ENCODE measurements around the gene MELTF. TPM values are rescaled to one million over a fixed set of nuclear protein-coding genes. Genes with fewer than 3 reads are reported as not detected.

Gene MELTF
- total RNA-seq, 2 experiments from 2014 or later, result 6.0 TPM

DNA sequence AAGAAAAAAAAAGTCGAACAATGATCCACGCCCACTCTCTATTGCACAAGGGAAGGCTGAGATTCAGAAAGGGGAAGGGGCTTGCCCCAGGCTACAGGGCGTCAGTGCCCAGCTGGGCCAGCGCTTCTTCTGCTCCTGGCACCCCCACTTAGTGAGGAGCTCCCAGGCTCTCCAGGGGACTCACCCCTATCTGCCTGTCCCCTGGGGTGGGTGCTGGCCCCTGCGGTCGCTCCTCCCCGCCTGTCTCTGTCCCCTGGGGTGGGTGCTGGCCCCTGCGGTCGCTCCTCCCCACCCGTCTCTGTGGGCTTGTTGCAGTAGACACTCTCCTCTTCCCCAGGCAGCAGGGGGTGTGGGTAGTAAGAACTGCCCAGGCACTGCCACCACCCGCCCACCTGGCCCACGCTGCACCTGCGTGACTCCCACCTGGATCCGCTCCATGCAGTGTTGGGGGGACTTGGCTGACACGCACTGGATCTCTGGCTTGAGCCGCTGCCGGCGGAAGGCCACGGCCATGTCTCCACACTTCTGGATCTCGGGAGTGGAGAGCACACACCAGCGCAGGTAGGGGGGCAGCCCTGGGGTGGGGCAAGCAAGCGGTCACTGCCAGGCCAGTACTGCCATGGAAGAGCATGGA is 14.6 kb downstream of the MELTF start:
- POLR2A ChIA-PET, result no interaction called here
- H3K4me3 Mint-ChIP-seq, result no peak overlapping the region
- no peaks in the 10 kb centered on the region for H3K27me3 Mint-ChIP-seq
- H3K9me3 Mint-ChIP-seq, result no peaks in the 10 kb centered on the region
- intact Hi-C loops (cut with micrococcal nuclease), result no loop called here
- no peak for DNase-seq
- no peak overlapping the region for H3K27ac Mint-ChIP-seq
- CTCF ChIA-PET, result no interaction called here
- H3K4me1 Mint-ChIP-seq (ENCODE audit: low read depth), result no peaks in the 10 kb centered on the region
- no peaks in the 10 kb centered on the region for H3K36me3 Mint-ChIP-seq

DNA sequence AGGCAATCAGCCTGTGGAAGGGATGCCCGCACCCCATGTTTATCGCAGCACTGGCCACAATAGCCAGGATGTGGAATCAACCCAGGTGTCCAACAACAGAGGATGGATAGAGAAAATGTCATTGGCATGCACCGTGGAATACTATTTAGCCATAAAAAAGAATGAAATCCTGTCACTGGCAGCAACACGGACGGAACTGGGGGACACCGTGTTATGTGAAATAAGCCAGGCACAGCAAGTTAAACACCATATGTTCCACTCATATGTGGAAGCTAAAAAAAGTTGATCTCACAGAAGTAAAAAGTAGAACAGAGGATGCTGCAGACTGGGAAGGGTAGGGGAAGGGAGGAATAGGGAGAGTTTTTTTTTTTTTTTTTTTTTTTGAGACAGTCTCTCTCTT is 15.6 kb downstream of the MELTF start:
- Mint-ChIP-seq H3K27me3 (no peaks in the 10 kb centered on the region), H3K36me3 (no peaks in the 10 kb centered on the region), H3K9me3 (no peaks in the 10 kb centered on the region), H3K27ac (no peak overlapping the region), H3K4me3 (no peak overlapping the region), H3K4me1 (ENCODE audit: low read depth) (no peaks in the 10 kb centered on the region)
- no peak for DNase-seq
- intact Hi-C loops (cut with micrococcal nuclease), result no loop called here
- ChIA-PET POLR2A (no interaction called here), CTCF (interaction anchor here (1.8 kb wide), 1 partner anchor 16 kb away, joined by 4 read pairs; the partner anchor contains the start of gene MELTF)

DNA sequence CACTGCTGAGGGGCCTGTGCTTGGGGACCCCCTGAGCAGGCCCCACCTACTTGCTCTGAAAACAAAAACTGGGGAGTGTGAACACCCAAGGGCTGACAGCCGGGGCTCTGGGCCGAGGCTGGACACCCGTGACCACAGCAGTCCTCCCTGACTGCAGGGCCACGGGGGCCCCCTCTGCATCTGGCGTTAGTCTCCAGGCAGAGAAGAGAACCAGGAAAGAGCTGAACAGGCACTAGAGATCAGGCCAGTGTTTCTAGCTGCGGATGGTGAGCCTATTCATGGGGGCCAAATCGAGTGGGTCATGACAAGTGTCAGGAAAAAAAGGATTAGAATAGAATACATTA is 17.1 kb downstream of the MELTF start:
- Mint-ChIP-seq H3K27ac (no peak overlapping the region), H3K4me1 (ENCODE audit: low read depth) (no peaks in the 10 kb centered on the region), H3K27me3 (no peaks in the 10 kb centered on the region), H3K4me3 (no peak overlapping the region), H3K36me3 (no peaks in the 10 kb centered on the region), H3K9me3 (no peaks in the 10 kb centered on the region)
- ChIA-PET CTCF (interaction anchor here (1.8 kb wide), 1 partner anchor 17 kb away, joined by 4 read pairs; the partner anchor contains the start of gene MELTF), POLR2A (no interaction called here)
- DNase-seq, result no peak
- intact Hi-C loops (cut with micrococcal nuclease), result no loop called here

DNA sequence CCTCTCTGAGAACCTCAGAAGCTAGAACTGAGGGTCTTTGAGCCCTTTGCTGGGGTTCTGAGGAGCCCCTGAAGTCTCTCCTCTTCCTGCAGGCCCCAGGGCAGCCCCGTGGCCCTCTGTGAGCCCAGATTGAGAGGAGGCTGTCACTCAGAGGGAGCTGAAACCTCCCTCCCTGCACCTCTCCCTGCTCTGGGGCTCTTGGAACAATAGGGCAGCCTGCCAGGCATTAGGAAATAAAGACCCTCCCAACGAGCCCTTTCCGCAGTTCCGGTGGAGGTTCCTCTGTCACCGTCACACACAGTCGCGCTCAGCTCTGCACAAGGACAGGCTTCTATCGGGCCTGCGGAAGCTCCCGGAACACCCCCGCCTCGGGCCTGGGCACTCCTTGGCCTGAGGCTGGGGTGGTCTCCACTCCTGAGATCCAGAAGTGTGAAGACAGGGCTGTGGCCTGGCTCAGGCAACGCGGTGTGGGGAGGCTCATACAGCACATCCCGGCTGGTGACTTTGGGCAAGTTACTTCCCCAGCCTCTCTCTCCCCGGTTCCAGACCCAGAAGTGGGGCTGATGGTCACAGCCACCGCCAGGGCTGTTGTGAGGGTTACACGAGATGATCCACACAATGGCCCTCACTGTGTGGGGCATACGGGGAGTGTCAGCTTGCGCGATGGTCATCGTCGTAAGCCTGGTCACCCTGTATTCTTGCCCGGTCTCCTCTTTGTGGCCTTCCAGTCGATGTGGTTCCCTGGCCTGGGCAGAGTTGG is 17.7 kb downstream of the MELTF start:
- Mint-ChIP-seq H3K4me3 (no peak overlapping the region), H3K27me3 (no peaks in the 10 kb centered on the region), H3K4me1 (ENCODE audit: low read depth) (no peaks in the 10 kb centered on the region), H3K9me3 (no peaks in the 10 kb centered on the region), H3K36me3 (no peaks in the 10 kb centered on the region), H3K27ac (no peak overlapping the region)
- CTCF ChIA-PET, result no interaction called here
- POLR2A ChIA-PET, result no interaction called here
- intact Hi-C loops (cut with micrococcal nuclease), result no loop called here
- no peak for DNase-seq

DNA sequence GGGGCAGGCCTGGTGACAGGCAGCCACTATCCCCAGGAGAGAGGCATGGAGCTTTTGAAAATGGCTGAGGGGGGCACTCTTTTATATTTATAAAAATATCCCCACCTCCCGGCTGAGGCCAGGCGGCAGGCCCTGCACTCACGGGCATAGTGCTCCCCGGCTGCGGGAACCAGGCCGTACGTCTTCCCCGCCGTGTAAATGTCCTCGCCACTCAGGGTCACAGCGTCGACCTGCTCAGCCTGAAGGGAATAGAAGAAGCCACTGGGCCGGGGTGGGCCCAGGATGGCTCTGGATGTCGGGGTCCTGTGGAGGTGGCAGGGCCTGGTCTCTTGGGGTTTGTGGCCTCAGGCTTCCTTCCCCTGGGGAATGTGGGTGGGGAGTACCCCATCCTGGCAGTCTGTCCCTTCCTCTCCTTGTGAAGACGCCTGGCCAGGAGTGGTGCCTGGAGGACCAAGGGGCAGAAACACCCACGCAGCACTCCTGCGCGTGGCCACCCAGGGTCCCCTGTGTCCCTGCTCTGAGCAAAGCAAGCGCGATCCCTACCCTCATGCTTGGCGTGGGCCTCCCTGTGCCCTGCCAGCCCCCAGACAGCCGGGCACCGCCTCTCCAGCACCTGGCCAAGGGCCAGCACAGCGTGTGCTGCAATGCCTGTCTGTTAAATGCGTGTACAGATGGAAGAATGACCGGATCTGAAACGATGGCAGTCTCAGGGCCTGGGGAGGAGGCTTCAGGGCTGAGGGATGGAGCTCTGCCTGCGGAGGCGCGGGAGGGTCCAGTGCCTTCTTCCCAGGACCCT is 18.9 kb downstream of the MELTF start:
- no peak for DNase-seq
- no peaks in the 10 kb centered on the region for H3K27me3 Mint-ChIP-seq
- intact Hi-C loops (cut with micrococcal nuclease), result no loop called here
- H3K4me3 Mint-ChIP-seq, result no peak overlapping the region
- no peak overlapping the region for H3K27ac Mint-ChIP-seq
- ChIA-PET CTCF (no interaction called here), POLR2A (no interaction called here)
- no peaks in the 10 kb centered on the region for H3K36me3 Mint-ChIP-seq
- no peaks in the 10 kb centered on the region for H3K9me3 Mint-ChIP-seq
- no peaks in the 10 kb centered on the region for H3K4me1 Mint-ChIP-seq (ENCODE audit: low read depth)

DNA sequence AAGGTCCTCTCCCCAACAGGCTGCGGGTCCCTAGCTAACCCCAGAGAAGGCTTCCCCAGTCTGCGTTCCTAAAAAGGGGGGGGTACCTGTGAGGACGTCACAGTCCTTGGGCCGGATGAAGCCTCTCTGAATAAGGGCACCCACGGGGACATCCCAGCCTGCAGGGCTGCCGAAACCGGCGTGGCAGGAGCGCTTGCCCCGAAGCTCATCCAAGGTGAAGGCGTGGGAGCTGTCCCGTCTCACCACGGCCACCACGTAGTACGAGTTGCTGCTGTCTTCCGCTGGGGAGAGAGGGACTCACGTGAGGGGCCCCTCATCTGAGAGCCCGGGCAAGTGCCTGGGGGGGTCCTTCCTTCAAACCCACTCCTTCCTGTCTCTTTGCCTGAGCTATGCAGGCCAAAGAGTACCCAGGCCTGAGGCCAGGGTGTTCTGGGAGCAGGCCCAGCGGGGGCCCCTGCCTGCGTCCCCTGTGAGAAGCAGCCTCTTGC is 20.0 kb downstream of the MELTF start:
- Mint-ChIP-seq H3K4me3 (no peak overlapping the region), H3K27ac (no peak overlapping the region), H3K4me1 (ENCODE audit: low read depth) (no peaks in the 10 kb centered on the region), H3K27me3 (no peaks in the 10 kb centered on the region), H3K36me3 (no peaks in the 10 kb centered on the region), H3K9me3 (no peaks in the 10 kb centered on the region)
- ChIA-PET POLR2A (no interaction called here), CTCF (interaction anchor here (1.2 kb wide), 1 partner anchor 20 kb away, joined by 3 read pairs; the partner anchor contains the start of gene MELTF)
- DNase-seq, result no peak
- intact Hi-C loops (cut with micrococcal nuclease), result no loop called here

DNA sequence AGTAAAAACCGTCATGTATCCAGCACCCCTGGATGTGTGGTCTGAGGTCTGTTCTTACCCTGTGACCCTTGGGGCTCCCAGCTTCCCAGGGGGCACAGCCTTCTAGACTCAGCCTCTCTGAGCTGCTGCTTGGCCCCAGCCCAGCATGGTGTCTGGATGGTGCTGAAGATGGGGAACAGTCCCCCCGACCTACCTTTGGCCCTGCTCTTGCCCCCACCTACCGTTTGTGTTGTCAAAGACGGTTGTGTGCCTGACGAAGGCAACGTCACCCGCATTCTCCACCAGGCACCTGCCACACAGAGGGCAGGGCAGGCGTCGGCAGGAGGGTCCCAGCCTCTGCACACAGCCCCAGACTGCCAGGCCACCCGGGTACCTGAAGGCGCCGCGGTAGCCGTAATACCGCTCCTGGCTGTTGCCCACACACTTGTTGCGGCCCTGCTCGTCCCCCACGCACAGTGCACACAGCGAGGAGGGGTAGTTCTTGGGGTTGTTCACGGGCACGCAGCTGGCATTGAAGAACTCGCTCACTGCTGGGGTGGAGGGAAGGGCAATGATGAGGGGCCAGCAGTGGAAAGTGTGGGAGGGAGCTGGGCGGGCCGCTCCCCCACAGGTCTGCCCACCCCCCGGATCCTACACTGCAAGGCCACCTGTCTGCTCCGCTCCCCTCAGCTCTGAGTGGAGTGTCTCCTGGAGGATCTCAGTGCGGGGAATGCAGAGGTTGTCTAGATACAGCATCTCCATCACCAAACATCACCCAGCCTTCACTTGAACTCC is 21.0 kb downstream of the MELTF start:
- POLR2A ChIA-PET, result no interaction called here
- Mint-ChIP-seq H3K36me3 (no peaks in the 10 kb centered on the region), H3K27me3 (no peaks in the 10 kb centered on the region), H3K27ac (no peak overlapping the region), H3K4me1 (ENCODE audit: low read depth) (peaks cover 8% of the 10 kb centered on the region), H3K9me3 (no peaks in the 10 kb centered on the region), H3K4me3 (no peak overlapping the region)
- intact Hi-C loops (cut with micrococcal nuclease), result no loop called here
- CTCF ChIA-PET, result interaction anchor here (1.2 kb wide), 1 partner anchor 21 kb away, joined by 3 read pairs; the partner anchor contains the start of gene MELTF
- no peak for DNase-seq

DNA sequence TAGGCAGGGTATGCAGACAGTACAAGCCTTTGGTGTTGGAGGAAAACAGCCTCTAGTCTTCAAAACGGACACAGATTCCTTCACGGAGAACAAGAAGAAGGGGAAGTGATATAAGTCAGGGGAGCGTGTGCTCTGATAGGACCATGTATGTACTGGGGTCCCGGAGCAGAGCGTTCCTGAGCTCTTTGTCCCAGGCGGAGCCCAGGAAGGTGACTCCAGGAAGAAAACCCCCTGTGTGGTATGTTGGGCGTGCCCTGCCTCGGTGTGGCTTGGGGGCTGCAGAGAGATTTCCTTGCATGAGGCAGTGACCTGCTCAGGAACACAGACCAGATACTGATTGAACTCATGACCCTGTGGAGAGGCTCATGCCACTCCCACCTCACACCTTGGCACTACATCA is 21.7 kb downstream of the MELTF start:
- ChIA-PET CTCF (no interaction called here), POLR2A (no interaction called here)
- Mint-ChIP-seq H3K36me3 (no peaks in the 10 kb centered on the region), H3K27ac (no peak overlapping the region), H3K27me3 (no peaks in the 10 kb centered on the region), H3K4me1 (ENCODE audit: low read depth) (peaks cover 8% of the 10 kb centered on the region), H3K4me3 (no peak overlapping the region), H3K9me3 (no peaks in the 10 kb centered on the region)
- intact Hi-C loops (cut with micrococcal nuclease), result no loop called here
- no peak for DNase-seq

DNA sequence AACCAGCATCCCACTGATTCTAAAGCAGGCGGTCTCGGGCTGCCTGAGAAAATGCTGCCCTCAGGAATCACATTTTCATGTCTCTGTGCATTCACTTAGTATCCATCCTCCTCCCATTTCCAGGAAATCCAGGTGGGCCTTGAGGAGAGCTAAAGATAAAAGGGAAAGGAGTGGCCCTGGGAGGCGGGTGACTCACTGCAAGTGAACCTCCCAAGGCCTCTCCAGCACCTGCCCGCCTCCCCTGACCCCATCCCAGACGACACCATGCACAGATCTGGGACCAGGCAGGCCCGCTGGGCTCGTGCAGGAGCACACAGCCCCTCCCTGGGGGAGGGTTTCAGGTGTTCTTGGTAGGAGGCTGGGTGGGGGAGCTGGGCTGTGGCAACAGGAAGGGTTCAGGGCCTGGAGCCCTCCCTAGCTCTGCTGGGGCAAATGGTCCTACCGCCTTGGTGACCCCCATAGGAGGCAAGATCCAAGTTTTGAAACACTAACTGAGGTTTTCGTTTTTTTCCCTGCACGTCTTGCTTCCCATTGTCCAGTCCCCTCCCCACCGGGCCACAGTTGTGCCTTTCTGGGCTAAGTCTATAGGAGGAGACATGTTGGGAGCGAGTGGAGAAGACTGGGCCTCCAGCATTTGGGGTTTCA is 22.2 kb downstream of the MELTF start:
- Mint-ChIP-seq H3K36me3 (no peaks in the 10 kb centered on the region), H3K4me1 (ENCODE audit: low read depth) (peaks cover 8% of the 10 kb centered on the region), H3K9me3 (no peaks in the 10 kb centered on the region), H3K4me3 (no peak overlapping the region), H3K27me3 (no peaks in the 10 kb centered on the region), H3K27ac (no peak overlapping the region)
- ChIA-PET CTCF (interaction anchor here (0.6 kb wide), 1 partner anchor 173 kb away, joined by 4 read pairs; no protein-coding TSS in a partner anchor), POLR2A (no interaction called here)
- intact Hi-C loops (cut with micrococcal nuclease), result no loop called here
- no peak for DNase-seq

DNA sequence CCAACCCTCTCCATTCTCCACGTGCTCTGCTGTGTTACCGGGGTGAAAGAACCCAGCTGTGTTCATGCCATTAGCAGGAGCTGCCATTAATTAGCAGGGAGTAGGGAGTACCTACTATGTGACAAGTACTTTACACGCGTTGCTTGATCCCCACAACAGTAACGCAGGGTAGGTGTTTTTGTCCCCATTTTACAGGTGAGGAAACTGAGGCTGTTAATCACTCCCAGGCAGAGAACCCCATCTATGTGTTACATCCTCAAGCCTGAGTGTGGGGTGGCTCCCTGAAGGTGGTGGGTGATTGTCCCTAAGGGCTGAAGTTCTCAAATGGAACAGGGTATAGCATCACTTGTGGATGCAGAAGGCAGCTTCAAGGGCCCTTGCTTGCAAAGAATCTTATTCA is 22.8 kb downstream of the MELTF start:
- no peak overlapping the region for H3K4me3 Mint-ChIP-seq
- intact Hi-C loops (cut with micrococcal nuclease), result no loop called here

DNA sequence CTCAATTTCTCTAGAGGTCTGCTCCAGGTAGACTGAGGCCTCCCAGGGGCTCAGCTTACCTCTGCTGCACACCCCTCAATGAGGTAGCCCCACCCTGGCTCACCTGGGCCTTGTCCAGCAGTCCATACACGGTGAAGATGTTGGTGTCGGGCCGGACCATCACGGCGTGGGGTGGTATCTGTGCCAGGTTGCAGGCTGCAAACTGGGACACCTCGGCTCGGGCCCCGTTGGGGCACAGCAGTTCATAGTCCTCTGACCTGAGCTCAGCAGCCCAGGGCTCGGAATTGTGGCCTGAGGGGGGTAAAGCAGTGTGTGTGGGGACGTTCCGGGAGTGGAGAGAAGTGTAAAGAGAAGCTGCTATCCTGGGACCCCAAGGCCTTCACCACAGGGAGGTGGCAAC is 23.2 kb downstream of the MELTF start:
- H3K4me3 Mint-ChIP-seq, result no peak overlapping the region
- no peaks in the 10 kb centered on the region for H3K36me3 Mint-ChIP-seq
- no peak overlapping the region for H3K27ac Mint-ChIP-seq
- H3K9me3 Mint-ChIP-seq, result no peaks in the 10 kb centered on the region
- H3K27me3 Mint-ChIP-seq, result no peaks in the 10 kb centered on the region
- ChIA-PET POLR2A (no interaction called here), CTCF (interaction anchor here (0.6 to 6.6 kb wide), 3 partner anchors 24 to 181 kb away, joined by 3 to 45 read pairs (median 4); partner anchors contain the start of gene MELTF)
- DNase-seq, result no peak
- peaks cover 11% of the 10 kb centered on the region for H3K4me1 Mint-ChIP-seq (ENCODE audit: low read depth)
- intact Hi-C loops (cut with micrococcal nuclease), result no loop called here

More for the DNA sequence above, 22.8 kb downstream of the MELTF start:
- Mint-ChIP-seq H3K27me3 (no peaks in the 10 kb centered on the region), H3K4me1 (ENCODE audit: low read depth) (peaks cover 8% of the 10 kb centered on the region), H3K36me3 (no peaks in the 10 kb centered on the region), H3K27ac (no peak overlapping the region), H3K9me3 (no peaks in the 10 kb centered on the region)
- DNase-seq, result no peak
- POLR2A ChIA-PET, result no interaction called here
- CTCF ChIA-PET, result interaction anchor here (0.6 to 1.0 kb wide), 2 partner anchors 173 to 181 kb away, joined by 3 to 4 read pairs; no protein-coding TSS in a partner anchor
